Small intestine (tissue), 7 donors: ENCODE measurements around the gene ROR1. TPM values are rescaled to one million over a fixed set of nuclear protein-coding genes. Genes with fewer than 3 reads are reported as not detected.
"Not testable (repeated sequence)": the region's sequence is repeated elsewhere in the genome, so short reads cannot be mapped to it uniquely, and the experiment has no call there.

Source experiments
- DNase-seq, 2 donors: peaks; one replicate each; pipeline versions ENCODE4 v3.0.0 to v3.0.0-alpha.2; 2013
- FAIRE-seq: peaks from 2 replicates; lab custom pipeline; 2012; peaks lifted over from hg19 to GRCh38; lab: Jason Lieb, UNC
- H3K27ac ChIP-seq, 3 donors: one replicate each; pipeline ENCODE4 v1.5.1; 2013; ENCODE audit warnings: low read length in 2 of 3, mild to moderate bottlenecking in 2 of 3, control low read depth in 1 of 3, inconsistent platforms in 1 of 3, low read depth in 1 of 3, moderate library complexity in 1 of 3
- H3K27me3 ChIP-seq, 3 donors: one replicate each; pipeline ENCODE4 v1.6.1; 2013; ENCODE audit warnings: low read length in 3 of 3, inconsistent platforms in 1 of 3; ENCODE audit not compliant: control insufficient read depth in 3 of 3, insufficient read depth in 3 of 3
- H3K36me3 ChIP-seq, 3 donors: one replicate each; pipeline ENCODE4 v1.6.1; 2013; ENCODE audit warnings: low read length in 3 of 3, inconsistent platforms in 1 of 3, low read depth in 1 of 3, mild to moderate bottlenecking in 1 of 3, moderate library complexity in 1 of 3; ENCODE audit not compliant: control insufficient read depth in 3 of 3, insufficient read depth in 2 of 3
- H3K4me1 ChIP-seq, 3 donors: one replicate each; pipeline ENCODE4 v1.6.1; 2013; ENCODE audit warnings: low read length in 2 of 3, inconsistent platforms in 1 of 3, low read depth in 1 of 3, mild to moderate bottlenecking in 1 of 3, moderate library complexity in 1 of 3; ENCODE audit not compliant: control insufficient read depth in 3 of 3, insufficient read depth in 2 of 3
- H3K4me3 ChIP-seq, 3 donors: one replicate each; pipeline ENCODE4 v1.5.1; 2013; ENCODE audit warnings: low read length in 3 of 3, control low read depth in 1 of 3, inconsistent platforms in 1 of 3, low read depth in 1 of 3, mild to moderate bottlenecking in 1 of 3, moderate library complexity in 1 of 3
- H3K9me3 ChIP-seq, 2 donors: one replicate each; pipeline ENCODE4 v1.6.1; 2013; ENCODE audit warnings: low read depth in 1 of 2, low read length in 1 of 2; ENCODE audit not compliant: control insufficient read depth in 2 of 2, insufficient read depth in 1 of 2
- WGBS, 3 donors: extraction: QIAGEN DNeasy Blood & Tissue Kit; methylation state at CpG; one replicate each; pipeline ENCODE4 v1.1.7; 2013; 5-methylcytosine and 5-hydroxymethylcytosine counted together
- polyA plus RNA-seq, 4 donors: library from polyadenylated mRNA; stranded (reverse) in 3 of 4; unstranded in 1 of 4; fragments of 200-250 nt in 3 of 4; fragments of 120-200 nt in 1 of 4; gene quantifications; one replicate each; pipeline versions ENCODE4 v1.2.1 to v1.2.3, GENCODE V29; 2013
- donor health status: healthy with polysubstance abuse.
- donor health status: control.
- donor health status: control.
- donor health status: Bipolar disorder and iron deficiency.
- donor health status: healthy.

ROR1 gene
- polyA plus RNA-seq, 4 donors = 0.22 to 3.6 (median 3.2) TPM; not detected in 1

DNA sequence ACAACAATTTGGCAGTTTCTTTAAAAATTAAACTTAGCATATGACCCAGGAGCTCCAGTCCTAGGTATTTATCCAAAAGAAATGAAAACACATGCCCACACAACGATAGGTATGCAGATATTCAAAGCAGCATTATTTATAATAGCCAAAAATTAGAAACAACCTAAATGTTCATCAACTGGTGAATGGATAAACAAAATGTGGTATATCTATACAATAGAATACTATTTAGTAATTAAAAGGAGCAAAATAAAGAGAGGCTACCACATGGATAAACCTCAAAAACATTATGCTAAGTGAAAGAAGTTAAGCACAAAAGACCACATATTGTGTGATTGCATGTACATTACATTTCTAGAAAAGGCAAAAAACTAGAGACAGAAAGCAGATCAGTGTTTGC, 51.3 kb downstream of the ROR1 start:
- FAIRE-seq = no peak
- H3K36me3 ChIP-seq = no peaks in the 10 kb centered on the region
- H3K27me3 ChIP-seq = no peaks in the 10 kb centered on the region

DNA sequence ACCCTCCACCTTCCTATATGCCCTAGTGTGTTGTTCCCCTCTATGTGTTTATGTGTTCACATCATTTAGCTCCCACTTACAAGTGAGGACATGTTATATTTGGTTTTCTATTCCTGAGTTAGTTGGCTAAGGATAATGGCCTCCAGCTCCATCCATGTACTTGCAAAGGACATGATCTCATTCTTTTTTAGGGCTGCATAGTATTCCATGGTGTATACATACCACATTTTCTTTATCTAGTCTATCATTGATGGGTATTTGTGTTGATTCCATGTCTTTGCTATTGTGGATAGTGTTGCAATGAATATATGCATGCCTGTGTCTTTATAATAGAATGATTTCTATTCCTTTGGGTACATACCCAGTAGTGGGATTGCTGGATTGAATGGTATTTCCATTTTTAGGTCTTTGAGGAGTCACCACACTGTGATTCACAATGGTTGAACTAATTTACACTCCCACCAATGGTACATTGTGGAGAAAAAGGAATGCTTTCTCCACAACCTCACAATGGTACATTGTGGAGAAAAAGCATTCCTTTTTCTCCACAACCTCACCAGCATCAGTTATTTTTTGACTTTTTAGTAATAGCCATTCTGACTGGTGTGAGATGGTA, 52.5 kb downstream of the ROR1 start:
- not testable (repeated sequence) for DNase-seq, H3K4me3 ChIP-seq, H3K4me1 ChIP-seq, H3K27ac ChIP-seq, H3K27me3 ChIP-seq, H3K9me3 ChIP-seq, H3K36me3 ChIP-seq, FAIRE-seq

More for the DNA sequence above, 51.3 kb downstream of the ROR1 start:
- DNase-seq = no peak
- Histone ChIP-seq H3K9me3 (no peaks in the 10 kb centered on the region), H3K4me1 (peaks cover 0 to 1% (median 0%) of the 10 kb centered on the region in 3 donors), H3K27ac (no peak overlapping the region), H3K4me3 (no peak overlapping the region)
- 89 to 94% (median 93%) methylated on average over 1 of the region's 1 CpG for WGBS, 3 donors

DNA sequence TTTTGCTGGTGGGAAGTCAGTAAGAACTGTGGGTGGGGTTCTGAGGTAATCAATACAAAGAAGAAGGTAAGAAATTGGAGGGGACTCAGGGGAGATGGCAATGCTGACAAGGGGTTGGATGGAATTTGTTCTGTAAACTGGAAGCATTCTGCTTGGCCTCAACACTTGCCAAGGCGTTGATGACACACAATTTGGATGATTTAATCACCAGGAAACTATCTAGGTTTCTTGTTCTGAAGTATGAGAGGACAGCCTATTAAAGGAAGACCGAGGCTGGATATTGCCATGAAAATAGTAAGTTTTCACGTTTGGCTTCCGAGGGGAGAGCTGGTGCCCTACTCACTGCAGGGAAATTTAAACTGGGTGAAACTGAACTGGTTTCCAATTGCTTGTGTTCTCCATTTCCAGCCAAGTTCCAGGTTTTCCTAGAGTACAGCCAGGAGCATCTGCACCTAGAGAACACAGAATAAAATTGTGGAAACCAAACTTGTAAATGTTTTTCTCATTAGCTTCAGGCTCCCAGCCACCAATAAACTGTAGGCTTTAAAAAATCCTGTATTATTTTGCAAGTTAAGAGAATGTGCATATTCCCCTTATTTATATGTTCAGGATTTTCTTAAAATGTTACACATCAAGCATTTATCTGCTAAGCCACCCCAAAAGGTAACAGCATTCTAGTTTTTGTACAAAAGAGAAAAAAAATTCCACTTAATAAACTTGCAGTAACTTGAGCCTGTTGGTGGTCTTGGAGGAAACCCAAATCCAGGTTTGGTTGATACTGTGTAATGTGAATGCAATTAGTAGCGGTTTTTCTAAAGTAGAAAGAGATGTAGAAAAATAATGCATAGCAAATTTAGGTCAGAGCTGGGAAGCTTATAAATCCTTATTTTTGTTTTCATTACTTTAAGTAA, 53.8 kb downstream of the ROR1 start:
- Histone ChIP-seq H3K4me1 (peaks cover 0 to 4% (median 4%) of the 10 kb centered on the region in 3 donors), H3K36me3 (no peaks in the 10 kb centered on the region)
- WGBS, 3 donors = 69 to 89% (median 77%) methylated on average over 5 of the region's 5 CpGs

DNA sequence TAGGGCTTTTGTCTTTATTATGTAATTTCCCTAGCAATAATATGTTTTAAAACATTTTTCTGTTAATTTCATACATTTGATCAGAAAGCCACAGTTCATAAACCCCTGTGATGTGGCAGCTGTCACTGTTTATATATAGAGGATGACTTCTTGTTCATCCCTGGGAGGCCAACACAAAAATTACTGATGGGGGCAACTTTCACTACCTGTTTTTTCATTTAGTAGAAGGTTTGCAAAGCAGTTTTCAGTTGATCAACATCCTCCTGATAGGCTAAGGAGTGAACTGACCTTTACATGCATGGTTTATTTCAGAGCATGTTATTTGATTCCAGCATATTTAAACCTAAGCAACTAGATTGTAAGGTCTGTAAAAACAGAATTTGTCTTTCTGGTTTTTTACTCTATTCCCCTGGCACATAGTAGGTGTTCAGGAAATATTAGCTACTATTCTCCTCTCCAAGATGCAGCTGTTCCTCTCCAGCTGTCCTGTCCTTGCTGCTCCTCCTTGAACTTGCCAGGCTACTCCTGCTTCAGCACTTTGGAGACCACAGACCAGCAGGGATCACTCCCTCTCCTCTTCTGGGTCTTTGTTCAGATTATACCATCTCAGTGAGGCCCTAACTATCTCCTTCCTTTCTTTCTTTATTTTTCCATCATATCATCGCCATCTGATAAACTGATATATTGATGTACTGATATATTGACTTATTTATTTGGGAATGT, 54.7 kb downstream of the ROR1 start:
- WGBS, 3 donors = 67 to 96% (median 93%) methylated on average over 1 of the region's 1 CpG
- no peak for DNase-seq
- no peak overlapping the region for H3K4me3 ChIP-seq

More for the DNA sequence above, 53.8 kb downstream of the ROR1 start:
- Histone ChIP-seq H3K27ac (no peak overlapping the region), H3K9me3 (no peaks in the 10 kb centered on the region), H3K27me3 (no peaks in the 10 kb centered on the region), H3K4me3 (no peak overlapping the region)
- no peak for DNase-seq
- FAIRE-seq = no peak

DNA sequence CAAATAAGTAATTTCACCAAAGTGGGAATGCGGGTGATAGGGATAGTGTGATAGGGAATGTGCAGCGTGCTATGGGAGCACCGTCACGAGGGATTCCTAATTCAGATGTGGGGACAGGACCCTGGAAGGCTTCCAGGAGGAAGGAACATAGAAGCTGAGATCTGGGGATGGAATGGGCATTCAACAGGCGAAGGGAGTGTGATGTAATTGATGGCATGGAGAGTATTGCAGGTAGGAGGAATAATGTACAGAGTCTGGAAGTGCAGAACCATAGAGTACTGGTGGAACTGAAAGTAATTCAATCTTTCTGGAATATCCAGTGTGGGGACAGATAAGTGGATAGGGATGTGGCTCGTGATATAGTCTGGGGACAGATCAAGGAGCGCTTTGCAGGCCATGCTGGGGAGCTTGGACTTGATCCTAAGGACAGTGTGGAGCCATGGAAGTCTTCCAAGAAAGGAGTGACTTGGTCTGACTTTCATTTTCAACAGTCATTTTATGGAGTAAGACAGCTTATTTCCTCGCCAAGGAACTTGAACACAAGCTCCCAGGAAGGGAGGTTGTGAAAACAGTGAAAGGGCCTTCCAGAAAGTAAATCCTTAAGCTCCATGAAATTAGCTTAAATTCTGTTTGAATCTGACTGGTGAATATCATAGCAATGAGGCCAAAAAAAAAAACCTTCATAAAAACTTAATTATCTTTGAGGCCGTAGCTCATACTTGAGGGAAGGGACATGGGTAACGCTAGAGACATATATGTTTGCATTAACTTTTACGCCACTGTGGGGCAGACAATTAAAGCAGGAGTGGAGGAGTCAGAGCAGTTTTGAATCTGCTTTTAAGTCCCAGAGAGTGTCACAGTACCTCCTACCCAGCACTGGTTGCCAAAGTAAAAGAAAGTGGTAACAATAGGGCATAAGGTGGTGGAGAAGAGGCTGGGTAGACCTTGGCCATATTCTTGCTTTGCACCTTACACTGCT, 55.8 kb downstream of the ROR1 start:
- Histone ChIP-seq H3K4me3 (no peak overlapping the region), H3K27ac (peak overlapping the region in 2 of 3 donors; percentile 4 to 28), H3K27me3 (no peaks in the 10 kb centered on the region), H3K9me3 (no peaks in the 10 kb centered on the region), H3K36me3 (no peaks in the 10 kb centered on the region), H3K4me1 (peaks cover 0 to 4% (median 4%) of the 10 kb centered on the region in 3 donors)
- FAIRE-seq (no peak), DNase-seq (peak; percentile 35 to 87)
- 56 to 63% (median 60%) methylated on average over 11 of the region's 11 CpGs for WGBS, 3 donors

More for the DNA sequence above, 54.7 kb downstream of the ROR1 start:
- Histone ChIP-seq H3K27ac (no peak overlapping the region), H3K4me1 (peaks cover 0 to 4% (median 4%) of the 10 kb centered on the region in 3 donors), H3K27me3 (no peaks in the 10 kb centered on the region), H3K9me3 (no peaks in the 10 kb centered on the region), H3K36me3 (no peaks in the 10 kb centered on the region)
- FAIRE-seq = no peak

DNA sequence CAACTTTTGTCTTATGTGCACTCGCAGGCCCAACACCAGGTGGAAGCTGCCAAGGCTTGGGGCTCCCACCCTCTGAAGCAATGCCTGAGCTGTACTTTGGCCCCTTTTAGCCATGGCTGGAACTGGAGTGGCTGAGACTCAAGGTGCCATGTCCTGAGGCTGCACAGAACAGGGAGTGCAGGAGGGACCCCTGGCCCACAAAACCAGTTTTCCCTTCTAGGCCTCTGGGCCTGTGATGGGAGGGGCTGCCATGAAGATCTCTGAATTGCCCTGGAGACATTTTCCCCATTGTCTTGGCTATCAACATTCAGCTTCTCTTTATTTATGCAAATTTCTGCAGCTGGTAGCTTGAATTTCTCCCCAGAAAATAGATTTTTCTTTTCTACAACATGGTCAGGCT, 57.6 kb downstream of the ROR1 start:
- H3K27ac ChIP-seq = no peak overlapping the region
- H3K9me3 ChIP-seq = no peaks in the 10 kb centered on the region
- H3K27me3 ChIP-seq = no peaks in the 10 kb centered on the region
- H3K4me3 ChIP-seq = no peak overlapping the region
- WGBS, 3 donors = 50 to 80% (median 72%) methylated on average over 1 of the region's 1 CpG
- DNase-seq = peak in 1 of 2 donors; percentile 11
- H3K36me3 ChIP-seq = no peaks in the 10 kb centered on the region
- peaks cover 0 to 4% (median 4%) of the 10 kb centered on the region in 3 donors for H3K4me1 ChIP-seq
- FAIRE-seq = no peak

DNA sequence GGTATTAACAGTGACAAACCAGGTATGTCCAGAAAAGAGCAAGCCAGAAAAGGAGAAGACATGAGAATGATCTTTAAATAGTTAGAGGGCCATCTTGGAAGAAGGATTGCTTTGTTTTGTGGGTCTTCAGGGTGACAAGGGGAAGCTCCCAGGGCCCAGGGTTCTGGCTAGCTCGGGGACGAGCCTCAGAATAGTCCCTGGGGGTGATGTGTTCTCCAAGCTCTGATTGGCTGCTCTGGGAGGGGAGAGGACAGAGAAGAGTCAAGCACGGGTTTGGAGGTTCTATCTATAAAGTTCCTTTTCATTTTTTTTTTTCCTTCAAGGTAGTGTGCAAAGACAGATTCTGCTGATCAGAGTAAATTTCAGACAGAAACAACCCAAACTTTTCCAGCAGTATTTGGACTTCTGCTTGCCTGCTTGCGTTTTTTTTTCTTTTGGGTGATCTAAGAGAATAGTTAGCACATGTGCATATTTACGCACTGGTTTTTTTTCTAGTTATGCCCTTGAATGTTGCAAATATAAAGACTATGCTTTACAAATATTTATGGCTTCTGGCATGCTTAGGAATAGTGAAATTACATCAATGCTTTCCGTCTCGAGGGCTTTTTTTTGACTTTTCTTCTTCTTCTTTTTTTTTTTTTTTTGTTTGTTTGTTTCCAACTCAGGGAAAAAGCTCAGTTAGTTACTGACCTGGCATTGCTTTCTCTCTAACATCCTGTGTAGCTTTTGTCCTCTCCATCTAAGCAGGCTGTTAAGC, 59.7 kb downstream of the ROR1 start:
- H3K27ac ChIP-seq = no peak overlapping the region
- FAIRE-seq = no peak
- H3K4me1 ChIP-seq = peaks cover 0 to 4% (median 4%) of the 10 kb centered on the region in 3 donors
- H3K36me3 ChIP-seq = no peaks in the 10 kb centered on the region
- no peaks in the 10 kb centered on the region for H3K27me3 ChIP-seq
- no peak for DNase-seq
- no peak overlapping the region for H3K4me3 ChIP-seq
- WGBS, 3 donors = 53 to 76% (median 69%) methylated on average over 7 of the region's 7 CpGs
- no peaks in the 10 kb centered on the region for H3K9me3 ChIP-seq
